Pons (tissue), 1 donor: ENCODE results near the gene LRP6.
"Not testable (repeated sequence)": the region's sequence is repeated elsewhere in the genome, so short reads cannot be mapped to it uniquely, and the experiment has no call there.

Source experiments
- DNase-seq: peaks from one replicate; pipeline ENCODE4 v3.0.0-alpha.2; 2016; ENCODE audit warnings: low spot score

LRP6 gene

GRCh38 chr12:12266873-12267741, at the start of gene LRP6:
Gene LRP6 (minus strand): TSS chr12:12267044. CDS start chr12:12266735, 309 bp downstream.
- DNase-seq = peak; percentile 82

- DNase-seq = no peak
These were observed 49.0 kb upstream of the LRP6 start for GRCh38 chr12:12315838-12316237.

- DNase-seq = not testable (repeated sequence)
These were observed 43.9 kb upstream of the LRP6 start for GRCh38 chr12:12310695-12311094.

GRCh38 chr12:12305568-12306300, 38.9 kb upstream of the LRP6 start:
- DNase-seq = no peak

- DNase-seq = no peak
These were observed 36.1 kb upstream of the LRP6 start for GRCh38 chr12:12302976-12303375.

- no peak for DNase-seq
These were observed 34.3 kb upstream of the LRP6 start for GRCh38 chr12:12301122-12301521.

GRCh38 chr12:12297201-12297830, 30.5 kb upstream of the LRP6 start:
- no peak for DNase-seq

GRCh38 chr12:12294215-12295005, 27.6 kb upstream of the LRP6 start:
- DNase-seq = no peak

GRCh38 chr12:12290206-12290605, 23.4 kb upstream of the LRP6 start:
- DNase-seq = no peak

- no peak for DNase-seq
These were observed 19.6 kb upstream of the LRP6 start for GRCh38 chr12:12286441-12286840.

GRCh38 chr12:12282761-12283425, 16.0 kb upstream of the LRP6 start:
- DNase-seq = no peak

- DNase-seq = no peak
These were observed 15.4 kb upstream of the LRP6 start for GRCh38 chr12:12282202-12282601.

- no peak for DNase-seq
These were observed 14.3 kb upstream of the LRP6 start for GRCh38 chr12:12281134-12281533.

GRCh38 chr12:12278899-12279298, 12.1 kb upstream of the LRP6 start:
- no peak for DNase-seq

GRCh38 chr12:12275874-12276273, 9.0 kb upstream of the LRP6 start:
- DNase-seq = no peak

GRCh38 chr12:12273291-12273957, 6.6 kb upstream of the LRP6 start:
- no peak for DNase-seq

- no peak for DNase-seq
These were observed 6.0 kb upstream of the LRP6 start for GRCh38 chr12:12272869-12273268.

- no peak for DNase-seq
These were observed 3.4 kb upstream of the LRP6 start for GRCh38 chr12:12270226-12270625.

- no peak for DNase-seq
These were observed 927 bp upstream of the LRP6 start for GRCh38 chr12:12267742-12268200.

GRCh38 chr12:12266389-12266872, 413 bp downstream of the LRP6 start:
- DNase-seq = peak; percentile 42
